8988T (cell line): ENCODE measurements around the gene PCDHGB7.
A peak's percentile ranks its signal among the peaks of the same experiment; 100 is the strongest.
"Not testable (repeated sequence)": the region's sequence is repeated elsewhere in the genome, so short reads cannot be mapped to it uniquely, and the experiment has no call there.

Source experiments
- DNase-seq: peaks from one replicate; pipeline ENCODE4 v3.0.0; 2011

PCDHGB7 gene

GRCh38 chr5:141417494-141418172, at the start of gene PCDHGB7:
Gene PCDHGB7 (plus strand): TSS chr5:141417677. CDS start chr5:141417860, 183 bp downstream.
- DNase-seq: peak; percentile 69

- DNase-seq: no peak
These were observed 47.3 kb upstream of the PCDHGB7 start, which contains the start of gene PCDHGB3 for GRCh38 chr5:141369994-141370848. Gene PCDHGB3 (plus strand): TSS chr5:141370242. CDS start chr5:141370395, 153 bp downstream.

GRCh38 chr5:141371572-141372475, 45.7 kb upstream of the PCDHGB7 start:
- DNase-seq: no peak

- DNase-seq: no peak
These were observed 43.7 kb upstream of the PCDHGB7 start, which contains the start of gene PCDHGA6 for GRCh38 chr5:141373673-141374317. Gene PCDHGA6 (plus strand): TSS chr5:141373891. CDS start chr5:141374084, 193 bp downstream.

- DNase-seq: no peak
These were observed 42.9 kb upstream of the PCDHGB7 start for GRCh38 chr5:141374627-141375026.

- not testable (repeated sequence) for DNase-seq
These were observed 41.9 kb upstream of the PCDHGB7 start for GRCh38 chr5:141375444-141376155.

GRCh38 chr5:141382469-141383294, 34.8 kb upstream of the PCDHGB7 start, which contains the start of gene PCDHGA7:
Gene PCDHGA7 (plus strand): TSS chr5:141382742. CDS start chr5:141382900, 158 bp downstream.
- no peak for DNase-seq

GRCh38 chr5:141383345-141383744, 34.1 kb upstream of the PCDHGB7 start:
- DNase-seq: no peak

- DNase-seq: no peak
These were observed 32.8 kb upstream of the PCDHGB7 start for GRCh38 chr5:141384471-141385267.

- DNase-seq: not testable (repeated sequence)
These were observed 29.7 kb upstream of the PCDHGB7 start, which contains the start of gene PCDHGB4 for GRCh38 chr5:141387557-141388311. Gene PCDHGB4 (plus strand): TSS chr5:141387698. CDS start chr5:141387885, 187 bp downstream.

- no peak for DNase-seq
These were observed 28.8 kb upstream of the PCDHGB7 start for GRCh38 chr5:141388661-141389060.

- DNase-seq: no peak
These were observed 28.1 kb upstream of the PCDHGB7 start for GRCh38 chr5:141389153-141390042.

- DNase-seq: no peak
These were observed 24.9 kb upstream of the PCDHGB7 start, which contains the start of gene PCDHGA8 for GRCh38 chr5:141392429-141393198. Gene PCDHGA8 (plus strand): TSS chr5:141392633. CDS start chr5:141392814, 181 bp downstream.

GRCh38 chr5:141393267-141393666, 24.2 kb upstream of the PCDHGB7 start:
- DNase-seq: no peak

GRCh38 chr5:141394401-141395187, 22.9 kb upstream of the PCDHGB7 start:
- DNase-seq: not testable (repeated sequence)
